Breast epithelium (tissue), 3 donors: ENCODE measurements around the gene IGSF3.
"Not testable (repeated sequence)": the region's sequence is repeated elsewhere in the genome, so short reads cannot be mapped to it uniquely, and the experiment has no call there.

Experiments
- CTCF ChIP-seq, 3 donors: fragments of 450-650 bp; IDR thresholded peaks; one replicate each; pipeline ENCODE4 v1.5.1; 2016 to 2017; ENCODE audit warnings: antibody characterized with exemption in 3 of 3, mild to moderate bottlenecking in 3 of 3, moderate library complexity in 3 of 3
- POLR2A ChIP-seq: fragments of 450-650 bp; IDR thresholded peaks from one replicate; pipeline ENCODE4 v1.6.1; 2016; ENCODE audit warnings: antibody characterized with exemption, mild to moderate bottlenecking, moderate library complexity

DNA sequence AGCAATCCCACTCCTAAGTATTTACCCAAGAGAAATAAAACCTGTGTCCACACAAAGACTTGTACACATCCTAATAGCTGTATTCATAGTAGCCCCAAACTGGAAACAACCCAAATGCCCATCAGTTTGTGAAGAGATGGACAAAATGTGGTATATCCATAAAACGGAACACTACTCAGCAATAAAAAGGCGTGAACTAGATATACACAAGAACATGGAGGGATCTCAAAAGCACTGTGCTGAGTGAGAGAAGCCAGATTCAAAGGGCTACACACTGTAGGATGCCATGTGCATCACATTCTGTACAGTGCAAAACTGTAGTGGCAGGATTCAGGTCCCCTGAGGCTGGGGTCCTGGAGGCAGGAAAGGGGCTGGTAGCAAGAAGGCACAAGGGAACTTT lies 22.5 kb downstream of the IGSF3 start:
- TF ChIP-seq POLR2A; CTCF (IDR thresholded peaks at IDR 0.05): not testable (repeated sequence)
